Heart right ventricle (tissue), 16 donors: ENCODE data around the gene EXOC8. TPM values are rescaled to one million over a fixed set of nuclear protein-coding genes. Genes with fewer than 3 reads are reported as not detected.

Experiments used
- ATAC-seq, 8 donors: fragments of 200-7000 bp; cut with Tn5 transposase; one replicate each; pipeline ENCODE4 v1.9.1; 2020; ENCODE audit warnings: mild to moderate bottlenecking in 8 of 8, moderate library complexity in 8 of 8, moderate number of reproducible peaks in 1 of 8
- DNase-seq, 2 donors: peaks; one replicate each; pipeline ENCODE4 v3.0.0-alpha.2; 2020
- H3K27ac ChIP-seq, 10 donors: fragments of 200-600 bp; sonication (generic) in 2 of 10; one replicate each; pipeline versions ENCODE4 v1.5.0 to v1.8.0; 2020 to 2022; ENCODE audit warnings: mild to moderate bottlenecking in 3 of 10
- H3K27me3 ChIP-seq, 7 donors: fragments of 200-600 bp; one replicate each; pipeline ENCODE4 v1.8.0; 2021 to 2022; ENCODE audit warnings: mild to moderate bottlenecking in 2 of 7
- H3K36me3 ChIP-seq, 9 donors: fragments of 200-600 bp; sonication (generic) in 1 of 9; one replicate each; pipeline versions ENCODE4 v1.5.0 to v1.8.0; 2020 to 2022; ENCODE audit warnings: mild to moderate bottlenecking in 2 of 9
- H3K4me1 ChIP-seq, 9 donors: fragments of 200-600 bp; sonication (generic) in 1 of 9; one replicate each; pipeline versions ENCODE4 v1.5.0 to v1.8.0; 2020 to 2022; ENCODE audit warnings: mild to moderate bottlenecking in 4 of 9
- H3K4me3 ChIP-seq, 10 donors: fragments of 200-600 bp; sonication (generic) in 2 of 10; one replicate each; pipeline versions ENCODE4 v1.5.0 to v1.8.0; 2020 to 2022; ENCODE audit warnings: mild to moderate bottlenecking in 7 of 10, moderate library complexity in 2 of 10
- H3K9me3 ChIP-seq, 11 donors: fragments of 200-600 bp in 10 of 11; sonication (generic) in 2 of 11; one replicate each; pipeline versions ENCODE4 v1.5.0 to v1.8.0; 2013 to 2022; ENCODE audit warnings: mild to moderate bottlenecking in 2 of 11, control low read depth in 1 of 11, moderate library complexity in 1 of 11
- WGBS, 2 donors: extraction: QIAGEN DNeasy Blood & Tissue Kit; methylation state at CpG; one replicate each; pipeline ENCODE4 v1.1.7; 2013; ENCODE audit warnings: inconsistent platforms in 1 of 2; 5-methylcytosine and 5-hydroxymethylcytosine counted together
- intact Hi-C, 10 donors: fragments of 100-400 bp; cut with DNase I; formaldehyde crosslinking; loops; one replicate each; pipeline versions ENCODE4 v1.11.1 to v1.14.2; 2022
- polyA plus RNA-seq, 2 donors: library from polyadenylated mRNA; stranded (reverse); fragments of 200-250 nt; gene quantifications; one replicate each; pipeline ENCODE4 v1.2.3, GENCODE V29; 2013
- total RNA-seq, 10 donors: library from RNA; stranded (reverse); fragmentation: NEBNext Ultra II Directional in 3 of 10; extraction: Animal tissue kit (Norgen Biotek cat#: 25700) in 3 of 10; gene quantifications; one replicate each; pipeline versions ENCODE4 v1.2.1 to v1.2.4, GENCODE V29; 2021 to 2023
- TF ChIP-seq, protein P1 (sequence below), 9 donors: fragments of 200-600 bp; sonication (generic) in 2 of 9; IDR thresholded peaks; one replicate each; pipeline versions ENCODE4 v1.5.0 to v1.8.0; 2021 to 2022; ENCODE audit warnings: antibody characterized with exemption in 9 of 9, mild to moderate bottlenecking in 5 of 9, moderate library complexity in 1 of 9
- donor health status: Arrhythmogenic right ventricular cardiomyopathy.
- donor health status: ischemic (EF 13 %, LVEDD 7.1; RV severe dilation, severe dysfunction).
- donor health status: healthy with polysubstance abuse.
- donor health status: DM: no; HTN: yes; CAD: no.
- donor health status: DM: no; HTN: no; CAD: no.
- donor health status: ischemic (EF 25% LVEDD 6.9; RV normal size, moderate dysfunction).
- donor health status: ischemic (EF 25% LVEDD 5.7; RV mildly dilated, moderate dysfunction).
- donor health status: healthy.
- donor health status: DM: yes; HTN: yes; CAD: no.
- donor health status: Ischemic cardiomyopathy.
- donor health status: ischemic (EF 35%, LVEDD 5.7; RV mildly dilated, moderate dysfunction).
- donor health status: nonischemic (EF 11% LVEDD 7.7; RV severe dilation, severe dysfunction).
- donor health status: DM: yes; HTN: yes; CAD: no.
- donor health status: PGD.
- donor health status: ischemic (EF 29% LVEDD 5.4; RV normal size, mild dysfunction).
- donor health status: nonischemic (EF 23%, LVEDD 6.1; RV moderate dilation, normal function).

The EXOC8 gene
- total and polyA plus RNA-seq, 12 donors = 3.5 to 16.7 (median 12.4) TPM

DNA sequence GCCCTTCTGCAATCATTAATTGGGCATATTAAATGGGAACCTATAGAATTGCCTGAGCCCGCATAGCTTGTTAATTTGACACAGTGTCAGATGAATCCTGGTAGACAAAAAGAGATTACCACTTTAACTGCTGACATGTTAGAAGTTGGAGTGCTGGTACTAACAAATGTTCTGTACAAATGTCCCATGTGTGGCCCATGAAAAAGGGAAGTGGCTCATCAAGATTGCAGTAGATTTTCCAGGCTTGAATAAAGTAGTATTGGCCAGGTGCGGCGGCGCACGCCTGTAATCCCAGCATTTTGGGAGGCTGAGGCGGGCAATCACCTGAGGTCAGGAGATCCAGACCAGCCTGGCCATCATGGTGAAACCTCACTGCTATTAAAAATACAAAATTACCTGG, 51.0 kb downstream of the EXOC8 start:
- H3K36me3 ChIP-seq = no peaks in the 10 kb centered on the region
- 97 to 100% methylated on average over 6 of the region's 6 CpGs for WGBS, 2 donors

DNA sequence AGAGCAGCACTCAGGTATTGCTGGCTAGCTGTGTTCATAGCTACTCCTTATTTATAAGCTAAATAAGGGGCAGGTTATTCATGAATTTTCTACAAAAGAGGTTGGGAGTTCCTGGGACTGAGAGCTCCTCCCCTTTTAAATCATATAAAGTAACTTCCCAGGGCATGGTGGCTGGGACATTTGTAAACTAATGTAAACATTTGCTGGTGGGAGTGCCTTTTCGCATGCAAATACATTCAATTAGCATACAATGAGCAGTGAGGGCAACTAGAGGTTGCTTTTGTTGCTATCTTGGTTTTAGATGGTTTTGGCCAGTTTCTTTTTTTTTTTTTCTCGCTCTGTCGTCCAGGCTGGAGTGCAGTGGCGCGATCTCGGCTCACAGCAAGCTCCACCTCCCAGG, 53.2 kb downstream of the EXOC8 start:
- no peaks in the 10 kb centered on the region for H3K9me3 ChIP-seq
- no peaks in the 10 kb centered on the region for H3K36me3 ChIP-seq
- ATAC-seq = no peak
- no peak overlapping the region for H3K4me3 ChIP-seq
- intact Hi-C loops = no loop called here
- H3K27ac ChIP-seq = no peak overlapping the region
- H3K27me3 ChIP-seq = no peaks in the 10 kb centered on the region
- peaks cover 0 to 1% (median 0%) of the 10 kb centered on the region in 9 donors for H3K4me1 ChIP-seq
- TF ChIP-seq, protein P1, sequence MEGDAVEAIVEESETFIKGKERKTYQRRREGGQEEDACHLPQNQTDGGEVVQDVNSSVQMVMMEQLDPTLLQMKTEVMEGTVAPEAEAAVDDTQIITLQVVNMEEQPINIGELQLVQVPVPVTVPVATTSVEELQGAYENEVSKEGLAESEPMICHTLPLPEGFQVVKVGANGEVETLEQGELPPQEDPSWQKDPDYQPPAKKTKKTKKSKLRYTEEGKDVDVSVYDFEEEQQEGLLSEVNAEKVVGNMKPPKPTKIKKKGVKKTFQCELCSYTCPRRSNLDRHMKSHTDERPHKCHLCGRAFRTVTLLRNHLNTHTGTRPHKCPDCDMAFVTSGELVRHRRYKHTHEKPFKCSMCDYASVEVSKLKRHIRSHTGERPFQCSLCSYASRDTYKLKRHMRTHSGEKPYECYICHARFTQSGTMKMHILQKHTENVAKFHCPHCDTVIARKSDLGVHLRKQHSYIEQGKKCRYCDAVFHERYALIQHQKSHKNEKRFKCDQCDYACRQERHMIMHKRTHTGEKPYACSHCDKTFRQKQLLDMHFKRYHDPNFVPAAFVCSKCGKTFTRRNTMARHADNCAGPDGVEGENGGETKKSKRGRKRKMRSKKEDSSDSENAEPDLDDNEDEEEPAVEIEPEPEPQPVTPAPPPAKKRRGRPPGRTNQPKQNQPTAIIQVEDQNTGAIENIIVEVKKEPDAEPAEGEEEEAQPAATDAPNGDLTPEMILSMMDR (IDR thresholded peaks at IDR 0.05) = no peak
- WGBS, 2 donors = 93 to 96% methylated on average over 6 of the region's 6 CpGs
- no peak for DNase-seq

More for the DNA sequence above, 51.0 kb downstream of the EXOC8 start:
- no peak overlapping the region for H3K4me3 ChIP-seq
- no peak for DNase-seq
- no peaks in the 10 kb centered on the region for H3K27me3 ChIP-seq
- H3K9me3 ChIP-seq = no peaks in the 10 kb centered on the region
- H3K4me1 ChIP-seq = no peaks in the 10 kb centered on the region
- intact Hi-C loops = no loop called here
- ATAC-seq = no peak
- TF ChIP-seq, protein P1 (IDR thresholded peaks at IDR 0.05) = no peak
- no peak overlapping the region for H3K27ac ChIP-seq

Other genes with a start within 250 kb of the EXOC8 start
- under 1 TPM in 4 of 10 donors, not detected in 6; 0.05 to 0.28 (median 0.11) TPM for gene TRIM67, start 175.8 kb downstream of the EXOC8 start, total RNA-seq
- not detected for gene TRIM67, start 175.8 kb downstream of the EXOC8 start, polyA plus RNA-seq
- gene GNPAT, start 96.6 kb downstream of the EXOC8 start, total RNA-seq = 10 to 100 TPM; 49.0 to 74.0 (median 51.8) TPM
- 10 to 100 TPM; 40.3 to 53.9 TPM for gene GNPAT, start 96.6 kb downstream of the EXOC8 start, polyA plus RNA-seq
- gene SPRTN, start 441 bp upstream of the EXOC8 start, total RNA-seq = 10 to 100 TPM in 1 of 10 donors, 1 to 10 TPM in 9; 6.4 to 11.0 (median 7.6) TPM
- gene SPRTN, start 441 bp upstream of the EXOC8 start, polyA plus RNA-seq = 1 to 10 TPM; 4.1 to 4.2 TPM
- 100 to 1,000 TPM in 1 of 10 donors, 10 to 100 TPM in 9; 62.0 to 104 (median 71.2) TPM for gene EGLN1, start 84.4 kb upstream of the EXOC8 start, total RNA-seq
- gene EGLN1, start 84.4 kb upstream of the EXOC8 start, polyA plus RNA-seq = 10 to 100 TPM; 13.0 to 20.8 TPM
- gene TSNAX, start 190.8 kb upstream of the EXOC8 start, total RNA-seq = 10 to 100 TPM; 26.2 to 37.9 (median 33.2) TPM
- 10 to 100 TPM; 11.8 to 14.2 TPM for gene TSNAX, start 190.8 kb upstream of the EXOC8 start, polyA plus RNA-seq